K562 (cell line): ENCODE results near the gene CTSW. TPM values are rescaled to one million over a fixed set of nuclear protein-coding genes. Genes with fewer than 3 reads are reported as not detected.
A peak's percentile ranks its signal among the peaks of the same experiment; 100 is the strongest.

Experiments used
- CREB3L1 ChIP-seq: fragments of 450-650 bp; IDR thresholded peaks from 2 replicates; pipeline ENCODE4 v1.6.1; 2014; ENCODE audit warnings: low read depth, mild to moderate bottlenecking, moderate library complexity, borderline replicate concordance
- E2F5 ChIP-seq: sonication (generic); formaldehyde crosslinking; IDR thresholded peaks from 2 replicates; pipeline ENCODE4 v1.8.0; 2022; ENCODE audit warnings: mild to moderate bottlenecking, missing genetic modification reagents
- ELF4 ChIP-seq: fragments of 450-650 bp; formaldehyde crosslinking; IDR thresholded peaks from 2 replicates; pipeline ENCODE4 v1.4.0; 2022; ENCODE audit warnings: missing genetic modification characterization
- GTF2A2 ChIP-seq: IDR thresholded peaks from 2 replicates; pipeline ENCODE4 v1.6.1; 2016; ENCODE audit warnings: mild to moderate bottlenecking, missing genetic modification characterization, missing compliant biosample characterization
- HEY1 ChIP-seq: fragments of 250-450 bp; sonication (Bioruptor Pico); IDR thresholded peaks from 2 replicates; pipeline ENCODE4 v1.5.0; 2020; ENCODE audit warnings: mild to moderate bottlenecking, moderate library complexity, borderline replicate concordance
- HNRNPLL ChIP-seq: fragments of 200-400 bp; formaldehyde crosslinking; IDR thresholded peaks from 2 replicates; pipeline ENCODE4 v1.6.1; 2017; ENCODE audit warnings: low read length, low read depth, mild to moderate bottlenecking; ENCODE audit not compliant: poor library complexity, severe bottlenecking
- IRF2 ChIP-seq: sonication (generic); formaldehyde crosslinking; IDR thresholded peaks from 2 replicates; pipeline ENCODE4 v1.8.1; 2022; ENCODE audit warnings: mild to moderate bottlenecking, missing genetic modification reagents
- JUN ChIP-seq, 2 experiments: sonication (generic) in 1 of 2; formaldehyde crosslinking in 1 of 2; IDR thresholded peaks; 2 replicates each; pipeline versions ENCODE4 v1.6.1 to v1.8.0; 2012 to 2022; ENCODE audit warnings: borderline replicate concordance in 2 of 2, mild to moderate bottlenecking in 2 of 2, improper control_type of control experiment in 1 of 2, low read depth in 1 of 2, low read length in 1 of 2, missing genetic modification reagents in 1 of 2
- KLF6 ChIP-seq: fragments of 250-450 bp; sonication (Bioruptor Pico); IDR thresholded peaks from 2 replicates; pipeline ENCODE4 v1.4.0; 2020; ENCODE audit warnings: mild to moderate bottlenecking, moderate library complexity, borderline replicate concordance
- MAFF ChIP-seq: IDR thresholded peaks from 2 replicates; pipeline ENCODE4 v1.6.1; 2012; ENCODE audit warnings: low read length, improper control_type of control experiment
- SIRT6 ChIP-seq: IDR thresholded peaks from one replicate; pipeline ENCODE4 v1.6.1; 2012; ENCODE audit warnings: low read depth, mild to moderate bottlenecking, control low read depth, inconsistent platforms, low read length, moderate library complexity
- SMAD4 ChIP-seq: fragments of 250-450 bp; sonication (Bioruptor Pico); conservative IDR thresholded peaks from 2 replicates; pipeline ENCODE4 v1.8.0; 2021; ENCODE audit warnings: inconsistent platforms, mild to moderate bottlenecking, moderate library complexity
- SMARCA5 ChIP-seq: fragments of 450-650 bp; IDR thresholded peaks from 2 replicates; pipeline ENCODE4 v1.6.1; 2016
- SP1 ChIP-seq: sonication (generic); formaldehyde crosslinking; IDR thresholded peaks from 2 replicates; pipeline ENCODE4 v1.8.1; 2022; ENCODE audit warnings: mild to moderate bottlenecking, missing genetic modification reagents
- SRSF1 ChIP-seq: fragments of 200-400 bp; formaldehyde crosslinking; IDR thresholded peaks from 2 replicates; pipeline ENCODE4 v1.6.1; 2017; ENCODE audit warnings: mild to moderate bottlenecking, low read depth, low read length, moderate library complexity
- SRSF9 ChIP-seq: fragments of 200-400 bp; formaldehyde crosslinking; IDR thresholded peaks from 2 replicates; pipeline ENCODE4 v1.6.1; 2017; ENCODE audit warnings: low read depth, low read length, borderline replicate concordance
- TAF15 ChIP-seq: fragments of 200-400 bp; formaldehyde crosslinking; IDR thresholded peaks from 2 replicates; pipeline ENCODE4 v1.6.1; 2017; ENCODE audit warnings: mild to moderate bottlenecking, low read depth, low read length, moderate library complexity
- TBP ChIP-seq: optimal IDR thresholded peaks from 2 replicates; pipeline ENCODE3; 2011; ENCODE audit warnings: low read depth, low read length, improper control_type of control experiment
- ZNF57 ChIP-seq: fragments of 450-650 bp; formaldehyde crosslinking; IDR thresholded peaks from 2 replicates; pipeline ENCODE4 v1.4.0; 2020; ENCODE audit warnings: mild to moderate bottlenecking, moderate library complexity
- ZNF695 ChIP-seq: fragments of 450-650 bp; formaldehyde crosslinking; IDR thresholded peaks from 2 replicates; pipeline ENCODE4 v1.4.0; 2020; ENCODE audit warnings: mild to moderate bottlenecking, moderate library complexity
- ZNF766 ChIP-seq: fragments of 200-800 bp; sonication (Bioruptor generic); conservative IDR thresholded peaks from 2 replicates; pipeline ENCODE4 v1.6.1; 2016; ENCODE audit warnings: missing genetic modification characterization, missing compliant biosample characterization
- polyA plus RNA-seq, 8 experiments: library from polyadenylated mRNA; depleted of rRNA in 4 of 8; stranded (reverse) in 5 of 8; unstranded in 3 of 8; fragments of >200 nt; fragmentation: Nextera tagmentation in 2 of 8; fragmentation: Illumina TruSeq in 1 of 8; extraction: Ambion mirVana in 2 of 8; extraction: Trizol in 1 of 8; gene quantifications; 2 replicates each; pipeline versions ENCODE4 v1.2.1 to v1.2.3, GENCODE V29; 2011 to 2014; ENCODE audit warnings: inconsistent platforms in 1 of 8, missing spikeins in 1 of 8
- total RNA-seq, 7 experiments: library from RNA; depleted of rRNA in 6 of 7; stranded (reverse); fragments of >200 nt in 6 of 7; fragmentation: Illumina TruSeq in 2 of 7; extraction: Trizol in 2 of 7; gene quantifications; 2 replicates each; pipeline versions ENCODE4 v1.2.1 to v1.2.3, GENCODE V29; 2011 to 2021; ENCODE audit warnings: low replicate concordance in 1 of 7
- TF ChIP-seq, protein P1 (sequence below): fragments of 250-450 bp; sonication (Bioruptor Pico); IDR thresholded peaks from 2 replicates; pipeline ENCODE4 v1.5.1; 2021; ENCODE audit warnings: mild to moderate bottlenecking
- TF ChIP-seq, protein P2 (sequence below): sonication (generic); formaldehyde crosslinking; IDR thresholded peaks from 2 replicates; pipeline ENCODE4 v1.8.0; 2022; ENCODE audit warnings: missing genetic modification reagents, mild to moderate bottlenecking, moderate library complexity, borderline replicate concordance

Gene CTSW
- total and polyA plus RNA-seq, 9 of the 15 experiments (the other 6 are each of a cell fraction or from before 2014, with no cell fraction given): 0.04 TPM; not detected in 8

DNA sequence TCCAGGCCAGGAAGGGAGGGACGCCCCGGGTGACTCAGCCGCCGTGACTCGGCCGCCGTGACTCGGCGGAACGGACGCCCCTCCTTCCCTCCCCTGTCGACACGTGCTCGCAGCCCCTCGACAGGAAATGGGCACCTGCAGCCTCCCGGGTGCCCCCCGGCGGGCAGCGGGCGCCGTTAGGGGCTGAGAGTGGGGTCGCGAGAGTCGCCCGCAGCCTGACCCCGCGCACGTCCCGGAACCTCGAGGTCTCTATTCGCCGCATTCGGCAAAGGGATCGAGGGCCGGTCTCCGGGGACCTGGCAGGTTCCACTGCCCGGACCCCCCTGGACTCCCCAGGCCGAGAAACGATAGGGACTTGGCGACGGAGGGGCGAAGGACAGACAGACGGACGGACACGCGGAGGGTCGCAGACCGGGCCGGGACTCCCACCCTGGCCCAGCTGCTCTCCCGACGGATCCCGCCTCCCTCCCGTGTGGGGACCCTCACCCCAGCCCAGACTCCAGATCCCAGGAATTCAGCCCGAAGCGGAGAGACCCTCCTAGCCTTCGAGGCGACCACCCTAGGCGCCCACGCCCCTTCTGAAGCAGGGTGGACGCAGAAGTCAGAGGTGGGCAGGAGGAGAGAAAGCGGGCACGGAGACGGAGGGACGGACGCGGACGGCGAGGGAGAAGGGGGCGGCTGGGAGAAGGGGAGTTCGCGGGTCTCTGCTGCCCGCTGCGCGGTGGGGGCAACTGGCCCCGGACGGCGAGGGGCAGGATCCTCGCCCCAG is 19.9 kb downstream of the CTSW start (continued):
- peak; percentile 63; the same call in 1 of the 2 replicates for TF ChIP-seq CREB3L1
- peak; percentile 74 for TF ChIP-seq SP1 (CRISPR knock-in tag)
- no peak for TF ChIP-seq SMARCA5
- TF ChIP-seq IRF2 (CRISPR knock-in tag): 0 out of 2 replicates have a peak, but pooled peaks have one; percentile 59
- TF ChIP-seq TBP: no peak
- no peak for TF ChIP-seq ZNF57 (CRISPR knock-in tag)
- TF ChIP-seq GTF2A2 (tag): no peak
- TF ChIP-seq ZNF766 (CRISPR knock-in tag): no peak
- TF ChIP-seq SMAD4 (CRISPR knock-in tag): peak; percentile 69; the same call in 1 of the 2 replicates
- no peak for TF ChIP-seq E2F5 (CRISPR knock-in tag)
- peak; percentile 13; the same call in 1 of the 2 replicates for TF ChIP-seq MAFF
- peak; percentile 51 for TF ChIP-seq HNRNPLL
- no peak for TF ChIP-seq ZNF695 (CRISPR knock-in tag)
- TF ChIP-seq TAF15: peak; percentile 29; the same call in 1 of the 2 replicates
- peak; percentile 47; the same call in 1 of the 2 replicates for TF ChIP-seq SRSF1
- peak; percentile 17 for TF ChIP-seq SIRT6
- TF ChIP-seq, protein P1, sequence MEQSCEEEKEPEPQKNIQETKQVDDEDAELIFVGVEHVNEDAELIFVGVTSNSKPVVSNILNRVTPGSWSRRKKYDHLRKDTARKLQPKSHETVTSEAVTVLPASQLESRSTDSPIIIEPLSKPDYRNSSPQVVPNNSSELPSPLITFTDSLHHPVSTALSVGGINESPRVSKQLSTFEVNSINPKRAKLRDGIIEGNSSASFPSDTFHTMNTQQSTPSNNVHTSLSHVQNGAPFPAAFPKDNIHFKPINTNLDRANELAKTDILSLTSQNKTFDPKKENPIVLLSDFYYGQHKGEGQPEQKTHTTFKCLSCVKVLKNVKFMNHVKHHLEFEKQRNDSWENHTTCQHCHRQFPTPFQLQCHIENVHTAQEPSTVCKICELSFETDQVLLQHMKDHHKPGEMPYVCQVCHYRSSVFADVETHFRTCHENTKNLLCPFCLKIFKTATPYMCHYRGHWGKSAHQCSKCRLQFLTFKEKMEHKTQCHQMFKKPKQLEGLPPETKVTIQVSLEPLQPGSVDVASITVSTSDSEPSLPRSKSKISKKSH (CRISPR knock-in tag): no peak
- no peak for TF ChIP-seq HEY1 (CRISPR knock-in tag)
- TF ChIP-seq, protein P2, sequence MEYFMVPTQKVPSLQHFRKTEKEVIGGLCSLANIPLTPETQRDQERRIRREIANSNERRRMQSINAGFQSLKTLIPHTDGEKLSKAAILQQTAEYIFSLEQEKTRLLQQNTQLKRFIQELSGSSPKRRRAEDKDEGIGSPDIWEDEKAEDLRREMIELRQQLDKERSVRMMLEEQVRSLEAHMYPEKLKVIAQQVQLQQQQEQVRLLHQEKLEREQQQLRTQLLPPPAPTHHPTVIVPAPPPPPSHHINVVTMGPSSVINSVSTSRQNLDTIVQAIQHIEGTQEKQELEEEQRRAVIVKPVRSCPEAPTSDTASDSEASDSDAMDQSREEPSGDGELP (CRISPR knock-in tag): peak; percentile 82
- no peak for TF ChIP-seq ELF4 (CRISPR knock-in tag)
- TF ChIP-seq SRSF9: no peak
- peak; percentile 95 for TF ChIP-seq JUN (IDR thresholded peaks at IDR 0.05; ENCODE audit: borderline replicate concordance, low read depth, low read length)
- 0 out of 2 replicates have a peak, but pooled peaks have one; percentile 92 for TF ChIP-seq JUN (CRISPR knock-in tag; IDR thresholded peaks at IDR 0.05; ENCODE audit: borderline replicate concordance)
- 0 out of 2 replicates have a peak, but pooled peaks have one; percentile 60 for TF ChIP-seq KLF6 (CRISPR knock-in tag)
